MM.1S (cell line): ENCODE results near the gene DNAH11.

Source experiments
- DNase-seq: peaks from one replicate; pipeline ENCODE4 v3.0.0-alpha.2; 2015
- H2AFZ ChIP-seq: fragments of 300-600 bp; sonication (generic); 2 replicates; pipeline ENCODE4 v1.6.0; 2016; ENCODE audit warnings: antibody characterized with exemption, low read length
- H3F3A ChIP-seq: fragments of 300-600 bp; sonication (generic); 2 replicates; pipeline ENCODE4 v1.6.1; 2016; ENCODE audit warnings: mild to moderate bottlenecking, antibody characterized with exemption, low read length, moderate library complexity, mixed read lengths; ENCODE audit not compliant: insufficient read depth
- H3K27ac ChIP-seq: fragments of 300-600 bp; sonication (generic); 2 replicates; pipeline ENCODE4 v1.5.1; 2016; ENCODE audit warnings: mild to moderate bottlenecking, low read length
- H3K27me3 ChIP-seq: fragments of 300-600 bp; sonication (generic); replicated peaks from 2 replicates; pipeline ENCODE4 v1.6.0; 2016; ENCODE audit warnings: low read length; ENCODE audit not compliant: insufficient read depth
- H3K36me3 ChIP-seq: fragments of 300-600 bp; sonication (generic); replicated peaks from 2 replicates; pipeline ENCODE4 v1.6.1; 2016; ENCODE audit warnings: mild to moderate bottlenecking, low read length, mixed read lengths; ENCODE audit not compliant: insufficient read depth
- H3K4me1 ChIP-seq: fragments of 300-600 bp; sonication (generic); 2 replicates; pipeline ENCODE4 v1.6.1; 2016; ENCODE audit warnings: low read length, mixed read lengths
- H3K4me2 ChIP-seq: fragments of 300-600 bp; sonication (generic); 2 replicates; pipeline ENCODE4 v1.6.0; 2016; ENCODE audit warnings: low read depth, low read length
- H3K4me3 ChIP-seq: fragments of 300-600 bp; sonication (generic); 2 replicates; pipeline ENCODE4 v1.5.1; 2016; ENCODE audit warnings: low read length, mixed read lengths
- H3K79me2 ChIP-seq: fragments of 300-600 bp; sonication (generic); 2 replicates; pipeline ENCODE4 v1.6.1; 2016; ENCODE audit warnings: mixed run types, low read length, mixed read lengths
- H3K9ac ChIP-seq: fragments of 300-600 bp; sonication (generic); 2 replicates; pipeline ENCODE4 v1.6.1; 2016; ENCODE audit warnings: low read length, mixed read lengths
- H3K9me2 ChIP-seq: fragments of 300-600 bp; sonication (generic); replicated peaks from 2 replicates; pipeline ENCODE4 v1.6.1; 2016; ENCODE audit warnings: mild to moderate bottlenecking, low read length, mixed read lengths; ENCODE audit not compliant: insufficient read depth
- H3K9me3 ChIP-seq: fragments of 300-600 bp; sonication (generic); replicated peaks from 2 replicates; pipeline ENCODE4 v1.6.1; 2016; ENCODE audit warnings: mild to moderate bottlenecking, low read length, mixed read lengths; ENCODE audit not compliant: insufficient read depth
- H4K20me1 ChIP-seq: fragments of 300-600 bp; sonication (generic); 2 replicates; pipeline ENCODE4 v1.6.1; 2016; ENCODE audit warnings: mild to moderate bottlenecking, low read length, moderate library complexity, mixed read lengths; ENCODE audit not compliant: insufficient read depth
- CTCF ChIP-seq: fragments of 300-600 bp; sonication (generic); IDR thresholded peaks from 2 replicates; pipeline ENCODE4 v1.5.1; 2016; ENCODE audit warnings: antibody characterized with exemption, low read length, mixed read lengths
- EZH2 ChIP-seq: fragments of 300-600 bp; sonication (generic); optimal IDR thresholded peaks from 2 replicates; pipeline ENCODE3; 2017; ENCODE audit warnings: low read depth, mild to moderate bottlenecking, antibody characterized with exemption, low read length, mixed read lengths
- EZH2phosphoT487 ChIP-seq: fragments of 300-600 bp; sonication (generic); IDR thresholded peaks from 2 replicates; pipeline ENCODE4 v1.6.1; 2018; ENCODE audit warnings: antibody characterized with exemption, low read length

DNAH11 gene

GRCh38 chr7:21611129-21611528 is 68.3 kb downstream of the DNAH11 start:
- Histone ChIP-seq H3K4me1 (no peaks in the 10 kb centered on the region), H3K9me3 (no peaks in the 10 kb centered on the region), H3K4me3 (no peak overlapping the region), H3K27ac (no peak overlapping the region), H3F3A (no peaks in the 10 kb centered on the region), H3K9ac (no peak overlapping the region), H2AFZ (no peak overlapping the region), H3K27me3 (no peaks in the 10 kb centered on the region), H3K9me2 (no peaks in the 10 kb centered on the region), H3K36me3 (no peaks in the 10 kb centered on the region), H3K79me2 (no peaks in the 10 kb centered on the region), H3K4me2 (no peak overlapping the region), H4K20me1 (no peaks in the 10 kb centered on the region)
- no peak for DNase-seq
- TF ChIP-seq CTCF, result no peak
- no peak for TF ChIP-seq EZH2
- no peak for TF ChIP-seq EZH2phosphoT487

GRCh38 chr7:21616091-21616490 is 73.3 kb downstream of the DNAH11 start:
- Histone ChIP-seq H3K27ac (no peak overlapping the region), H3K4me3 (no peak overlapping the region), H3K4me1 (no peaks in the 10 kb centered on the region), H3K9ac (no peak overlapping the region), H2AFZ (no peak overlapping the region), H3K9me2 (no peaks in the 10 kb centered on the region), H3K27me3 (no peaks in the 10 kb centered on the region), H4K20me1 (no peaks in the 10 kb centered on the region), H3K9me3 (no peaks in the 10 kb centered on the region), H3K79me2 (no peaks in the 10 kb centered on the region), H3F3A (no peaks in the 10 kb centered on the region), H3K36me3 (no peaks in the 10 kb centered on the region), H3K4me2 (no peak overlapping the region)
- no peak for DNase-seq
- no peak for TF ChIP-seq CTCF
- no peak for TF ChIP-seq EZH2
- TF ChIP-seq EZH2phosphoT487, result no peak

GRCh38 chr7:21616796-21617436 is 74.1 kb downstream of the DNAH11 start:
- H3K36me3 ChIP-seq, result no peaks in the 10 kb centered on the region
- no peaks in the 10 kb centered on the region for H3K79me2 ChIP-seq
- no peak overlapping the region for H3K4me3 ChIP-seq
- H4K20me1 ChIP-seq, result no peaks in the 10 kb centered on the region
- DNase-seq, result no peak
- H2AFZ ChIP-seq, result no peak overlapping the region
- no peaks in the 10 kb centered on the region for H3K9me2 ChIP-seq
- no peaks in the 10 kb centered on the region for H3K27me3 ChIP-seq
- no peak overlapping the region for H3K9ac ChIP-seq
- H3K27ac ChIP-seq, result no peak overlapping the region
- no peak overlapping the region for H3K4me2 ChIP-seq
- no peaks in the 10 kb centered on the region for H3K9me3 ChIP-seq
- H3F3A ChIP-seq, result no peaks in the 10 kb centered on the region
- H3K4me1 ChIP-seq, result no peaks in the 10 kb centered on the region
- TF ChIP-seq EZH2, result no peak
- TF ChIP-seq EZH2phosphoT487, result no peak
- no peak for TF ChIP-seq CTCF
